Stimulated activated naive CD8-positive, alpha-beta T cell treated with anti-CD3 and anti-CD28 coated beads, Interleukin-15, Interleukin-2, amounts not matched to agents 100 U/mL and 50 U/mL, for 24 hours (primary cell): ENCODE measurements around the gene DST.
"Not testable (repeated sequence)": the region's sequence is repeated elsewhere in the genome, so short reads cannot be mapped to it uniquely, and the experiment has no call there.

ENCODE experiments used
- ATAC-seq: fragments of 150-1000 bp; cut with Tn5 transposase; one replicate; pipeline ENCODE4 v1.10.0; 2021
- DNase-seq: peaks from one replicate; pipeline ENCODE4 v3.0.0; 2021

Gene DST

GRCh38 chr6:56661338-56661737 is 18.6 kb upstream of the DST start:
- ATAC-seq: not testable (repeated sequence)

GRCh38 chr6:56660381-56660730 is 17.7 kb upstream of the DST start:
- ATAC-seq (no peak), DNase-seq (no peak)

More at GRCh38 chr6:56661338-56661737, 18.6 kb upstream of the DST start:
- not testable (repeated sequence) for DNase-seq

GRCh38 chr6:56659721-56660380 is 17.2 kb upstream of the DST start:
- ATAC-seq (no peak), DNase-seq (no peak)

- DNase-seq: no peak
- no peak for ATAC-seq
These were observed 15.6 kb upstream of the DST start for GRCh38 chr6:56658326-56658725.

- ATAC-seq: no peak
These were observed 14.7 kb upstream of the DST start for GRCh38 chr6:56657354-56657753.

GRCh38 chr6:56656466-56656865 is 13.8 kb upstream of the DST start:
- no peak for DNase-seq
- no peak for ATAC-seq

More at GRCh38 chr6:56657354-56657753, 14.7 kb upstream of the DST start:
- DNase-seq: no peak

GRCh38 chr6:56655996-56656395 is 13.3 kb upstream of the DST start:
- ATAC-seq (no peak), DNase-seq (no peak)

GRCh38 chr6:56655249-56655648 is 12.6 kb upstream of the DST start:
- ATAC-seq (no peak), DNase-seq (no peak)

- ATAC-seq (no peak), DNase-seq (no peak)
These were observed 10.3 kb upstream of the DST start for GRCh38 chr6:56652994-56653393.

- no peak for ATAC-seq
- DNase-seq: no peak
These were observed 9.5 kb upstream of the DST start for GRCh38 chr6:56652231-56652630.

GRCh38 chr6:56650191-56650590 is 7.5 kb upstream of the DST start:
- ATAC-seq (no peak), DNase-seq (no peak)

- ATAC-seq: no peak
- no peak for DNase-seq
These were observed 7.1 kb upstream of the DST start for GRCh38 chr6:56649782-56650181.

- DNase-seq (no peak), ATAC-seq (no peak)
These were observed 6.5 kb upstream of the DST start for GRCh38 chr6:56649053-56649769.

GRCh38 chr6:56647172-56647762 is 4.6 kb upstream of the DST start:
- ATAC-seq (no peak), DNase-seq (no peak)

GRCh38 chr6:56644366-56644765 is 1.7 kb upstream of the DST start:
- DNase-seq (no peak), ATAC-seq (no peak)

- DNase-seq (no peak), ATAC-seq (no peak)
These were observed 845 bp upstream of the DST start for GRCh38 chr6:56643379-56644089.

GRCh38 chr6:56640374-56640773 is 2.3 kb downstream of the DST start:
- DNase-seq: no peak
- ATAC-seq: no peak

GRCh38 chr6:56638760-56639159 is 3.9 kb downstream of the DST start:
- DNase-seq: no peak
- no peak for ATAC-seq

GRCh38 chr6:56637640-56638039 is 5.0 kb downstream of the DST start:
- no peak for ATAC-seq
- DNase-seq: no peak

- no peak for ATAC-seq
- no peak for DNase-seq
These were observed 14.6 kb downstream of the DST start for GRCh38 chr6:56628105-56628504.

- no peak for ATAC-seq
- no peak for DNase-seq
These were observed 17.3 kb downstream of the DST start for GRCh38 chr6:56625356-56625755.

GRCh38 chr6:56624728-56625069 is 18.0 kb downstream of the DST start:
- DNase-seq: no peak

GRCh38 chr6:56624046-56624727 is 18.5 kb downstream of the DST start:
- no peak for DNase-seq
- no peak for ATAC-seq

More at GRCh38 chr6:56624728-56625069, 18.0 kb downstream of the DST start:
- ATAC-seq: no peak
